Measurements from ENCODE around the gene UTP20.

Gene UTP20

DNA sequence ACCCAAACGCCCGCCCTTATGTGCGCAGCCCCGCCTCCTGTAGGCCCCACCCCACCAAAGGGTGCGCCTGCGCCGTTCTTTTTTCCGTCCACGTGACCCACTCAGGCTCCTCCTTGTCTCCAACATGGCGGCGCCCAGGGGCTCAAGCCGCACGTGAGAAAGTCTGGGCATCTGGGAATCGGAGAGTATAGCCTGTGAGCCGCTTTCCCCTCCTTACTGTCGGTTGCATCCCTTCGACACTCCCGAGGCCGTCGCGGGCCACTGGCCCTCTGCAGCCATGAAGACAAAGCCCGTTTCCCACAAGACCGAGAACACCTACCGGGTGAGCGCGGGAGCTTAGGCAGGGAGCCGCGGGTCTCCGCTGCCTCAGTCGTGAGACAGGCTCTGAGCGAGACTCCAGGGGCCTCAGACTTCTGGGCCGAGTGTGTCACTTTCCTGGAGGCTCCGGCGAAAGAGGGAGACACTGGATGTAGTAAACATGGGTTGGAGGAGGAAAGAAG is at the start of gene UTP20:
Gene UTP20, plus strand, starts transcription at position 100 of the 500 bp plus-strand sequence. Its CDS starts 178 bp downstream, at position 278.
- peak; percentile 92 for DNase-seq (ENCODE audit: low spot score)

DNA sequence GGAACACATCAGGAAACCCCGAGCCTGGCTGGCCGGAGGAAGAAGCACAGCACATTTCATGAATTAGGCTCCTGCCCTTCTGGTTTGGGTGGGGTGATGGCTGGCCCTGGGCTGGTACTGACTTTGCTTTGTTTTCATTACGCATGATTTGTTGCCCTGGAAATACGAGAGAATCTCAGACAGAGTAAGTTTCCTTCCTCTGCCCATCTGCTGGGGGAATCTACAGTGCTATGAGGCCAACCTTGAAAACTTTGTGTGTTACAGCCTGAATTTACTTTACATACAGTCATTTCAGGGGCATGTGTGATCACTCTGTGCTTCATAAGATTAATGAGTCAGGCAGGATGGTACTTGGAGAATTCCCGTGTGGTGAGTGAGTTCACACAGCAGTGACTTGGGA is 49.4 kb upstream of the UTP20 start:
- DNase-seq (ENCODE audit: low spot score) = no peak

- no peak for DNase-seq (ENCODE audit: low spot score)
Measured at GRCh38 chr12:101231636-101232035, 48.3 kb upstream of the UTP20 start.

DNA sequence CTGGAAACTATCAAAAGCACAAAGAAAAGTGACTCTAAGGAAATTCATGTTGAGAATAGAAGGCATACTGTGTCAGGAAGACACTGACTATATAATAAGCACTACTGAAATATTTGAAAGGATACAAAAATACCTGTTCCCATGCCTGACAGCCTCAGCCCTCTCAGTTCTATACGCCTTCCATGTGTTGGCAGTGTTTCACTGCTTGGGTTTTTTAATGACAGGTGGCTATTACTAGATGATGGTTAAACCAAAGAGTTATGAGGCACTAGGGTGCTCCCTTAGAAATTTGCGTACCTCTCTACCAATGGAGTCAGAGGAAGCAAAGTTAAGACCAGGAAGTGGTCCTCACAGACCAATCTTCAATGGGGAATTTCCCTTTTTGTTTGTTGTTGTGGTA is 44.2 kb upstream of the UTP20 start:
- no peak for DNase-seq (ENCODE audit: low spot score)

DNA sequence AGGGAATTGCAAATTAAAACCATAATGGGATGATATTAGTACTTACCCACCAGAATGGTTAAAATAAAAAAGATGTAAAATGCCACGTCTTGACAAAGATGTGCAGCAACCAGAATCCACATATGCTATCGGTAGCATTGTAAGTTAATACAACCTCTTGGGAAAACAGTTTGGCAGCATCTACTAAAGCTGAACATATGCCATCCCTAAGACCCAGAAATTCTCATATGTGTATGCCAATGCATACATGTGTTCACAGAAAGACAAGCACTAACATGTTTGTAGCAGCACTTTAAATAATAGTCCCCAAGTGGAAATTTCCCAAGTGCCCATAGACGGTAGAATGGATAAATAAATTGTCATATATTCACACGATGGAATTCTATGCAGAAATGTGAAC is 41.6 kb upstream of the UTP20 start:
- no peak for DNase-seq (ENCODE audit: low spot score)

DNA sequence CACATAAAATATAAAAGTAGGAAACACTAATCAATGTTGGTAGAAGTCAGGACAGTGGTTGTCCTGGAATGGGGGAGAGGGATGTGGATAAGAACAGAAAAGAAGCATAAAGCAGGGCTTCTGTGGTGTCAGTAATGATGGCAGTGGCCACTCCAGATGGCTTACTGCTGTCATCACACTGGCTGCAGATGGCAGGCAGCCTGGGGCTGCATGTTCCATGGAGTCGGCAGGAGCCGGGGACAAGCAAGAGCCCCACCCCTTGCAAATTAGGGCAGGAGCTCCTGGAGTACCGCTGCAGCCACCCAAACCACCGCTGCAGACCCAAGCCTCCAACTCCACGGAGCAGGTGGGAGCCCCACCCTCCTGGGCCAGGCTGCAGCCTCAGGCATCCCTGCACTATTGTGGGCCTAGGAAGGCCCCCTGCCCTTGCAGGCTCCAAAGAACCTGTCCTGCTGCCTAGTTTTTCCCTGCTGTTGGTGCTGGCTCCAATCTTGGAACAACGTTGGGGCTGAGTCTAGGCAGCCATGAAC is 41.0 kb upstream of the UTP20 start:
- DNase-seq (ENCODE audit: low spot score) = no peak

GRCh38 chr12:101243074-101243473 is 36.8 kb upstream of the UTP20 start:
- DNase-seq (ENCODE audit: low spot score) = no peak

DNA sequence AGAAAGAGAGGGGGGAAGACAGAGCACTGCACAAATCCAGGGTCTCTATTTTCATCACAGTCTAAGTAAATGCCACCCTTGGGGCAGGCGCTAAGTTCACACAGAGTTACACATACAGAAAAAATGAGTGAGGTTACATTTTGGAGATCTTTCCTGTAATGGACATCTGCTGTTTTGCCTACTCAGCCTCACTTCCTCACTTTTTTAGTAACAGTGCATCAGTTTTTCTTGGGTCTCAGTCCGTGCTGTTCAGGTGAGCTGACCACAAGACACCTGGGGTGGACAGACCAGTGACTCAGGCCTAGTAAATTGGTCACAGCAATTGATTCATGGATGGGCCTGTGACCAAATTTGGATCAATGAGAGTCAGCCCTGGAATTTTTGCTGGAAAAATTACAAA is 36.3 kb upstream of the UTP20 start:
- no peak for DNase-seq (ENCODE audit: low spot score)

DNA sequence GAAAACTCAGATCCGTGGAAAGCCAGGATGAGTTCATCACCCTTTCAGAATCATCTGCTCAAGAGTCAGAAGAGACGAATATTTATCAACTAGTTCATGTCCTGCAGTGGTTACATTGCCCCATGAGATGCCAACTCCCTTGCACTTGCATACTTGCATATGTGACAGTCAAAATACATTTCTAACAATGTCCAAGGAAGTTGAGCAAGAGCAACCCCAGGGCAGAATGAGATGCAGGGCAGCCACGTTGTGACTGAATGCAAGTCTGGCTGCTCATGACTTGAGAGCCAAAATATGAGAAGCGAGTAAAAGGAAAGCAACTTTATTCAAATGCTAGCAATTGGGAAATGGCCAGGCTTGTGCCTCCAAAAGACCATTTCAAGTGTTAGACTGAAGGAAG is 23.6 kb upstream of the UTP20 start:
- DNase-seq (ENCODE audit: low spot score) = no peak

DNA sequence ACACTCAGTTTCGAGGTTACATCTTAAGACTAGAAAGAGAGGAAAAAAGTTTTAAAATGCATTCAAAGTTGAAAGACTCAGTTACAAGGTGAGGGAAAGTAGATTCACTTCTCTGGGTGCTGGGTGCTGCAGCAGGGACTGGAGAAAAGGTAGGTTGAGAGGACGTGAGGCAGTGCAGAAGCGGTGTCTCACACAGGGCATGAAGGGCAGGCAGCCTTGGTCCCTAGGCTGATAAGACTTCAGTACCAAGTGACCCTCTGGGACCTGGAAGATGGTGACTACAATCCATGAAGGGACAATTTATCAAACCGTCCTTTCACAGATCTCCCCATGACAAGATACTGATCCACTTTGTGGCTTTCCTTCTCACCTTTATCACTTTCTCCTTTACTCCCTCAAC is 22.5 kb upstream of the UTP20 start:
- DNase-seq (ENCODE audit: low spot score) = no peak

GRCh38 chr12:101267111-101267510 is 12.8 kb upstream of the UTP20 start:
- DNase-seq (ENCODE audit: low spot score) = no peak

GRCh38 chr12:101276433-101276832 is 3.5 kb upstream of the UTP20 start:
- no peak for DNase-seq (ENCODE audit: low spot score)

GRCh38 chr12:101277443-101277842 is 2.5 kb upstream of the UTP20 start:
- no peak for DNase-seq (ENCODE audit: low spot score)

DNA sequence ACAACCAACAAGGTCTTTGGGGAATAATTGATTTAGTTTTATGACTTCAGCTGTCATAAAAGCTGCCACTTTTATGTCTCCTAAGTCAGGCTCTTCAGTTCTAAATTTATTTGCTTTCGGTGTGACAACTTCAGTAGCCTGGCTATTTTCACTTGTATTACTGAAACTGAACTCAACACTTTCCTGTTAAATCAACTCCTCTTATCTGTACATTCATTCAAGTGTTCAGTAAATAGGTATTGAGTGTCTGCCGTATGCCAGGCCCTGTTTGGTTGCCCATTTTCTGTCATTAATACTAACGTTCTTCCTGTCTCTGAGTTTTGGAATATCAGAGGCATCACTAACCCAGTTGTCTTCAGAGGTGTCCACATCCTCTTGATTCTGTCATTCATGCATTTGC is 7.5 kb downstream of the UTP20 start:
- DNase-seq (ENCODE audit: low spot score) = no peak

DNA sequence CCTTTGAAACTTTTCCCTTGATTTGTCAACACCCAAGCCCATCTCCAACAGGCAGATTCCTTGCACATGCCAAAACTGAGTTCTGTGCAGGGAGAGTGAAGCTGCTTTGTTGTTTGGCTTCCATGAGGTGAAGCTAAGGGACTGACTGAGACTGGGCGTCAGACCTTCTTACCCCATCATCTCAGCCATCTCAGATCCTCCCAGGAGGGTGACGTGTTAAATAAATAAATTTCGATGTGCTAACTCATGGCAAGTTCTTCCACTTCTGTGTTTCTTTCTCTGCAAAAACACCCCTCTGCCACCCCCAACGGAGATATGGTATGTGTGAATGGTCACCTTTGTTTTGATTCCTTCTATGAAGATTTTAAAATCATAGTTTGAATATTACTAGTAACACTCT is 17.8 kb downstream of the UTP20 start:
- no peak for DNase-seq (ENCODE audit: low spot score)

DNA sequence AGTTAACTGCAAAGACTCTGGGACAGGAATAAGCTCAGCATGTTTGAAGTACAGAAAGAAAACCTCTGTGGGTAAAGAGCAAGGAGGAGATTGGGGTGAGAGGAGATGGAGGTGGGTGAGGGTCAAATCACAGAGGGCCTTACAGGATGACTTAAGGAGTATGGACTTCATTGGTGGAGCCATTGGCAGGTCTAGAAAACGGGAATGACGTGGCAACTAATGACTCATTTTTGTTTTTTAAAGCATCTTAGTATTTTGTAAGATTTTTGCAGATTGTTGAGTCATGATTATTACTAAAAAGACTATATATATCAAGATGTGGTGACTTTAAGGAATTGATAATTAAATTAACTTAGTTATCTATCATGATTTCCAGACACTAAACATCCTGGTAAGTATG is 18.5 kb downstream of the UTP20 start:
- no peak for DNase-seq (ENCODE audit: low spot score)

GRCh38 chr12:101299346-101299745 is 19.4 kb downstream of the UTP20 start:
- no peak for DNase-seq (ENCODE audit: low spot score)

- DNase-seq (ENCODE audit: low spot score) = no peak
Measured at GRCh38 chr12:101299931-101300330, 20.0 kb downstream of the UTP20 start.

GRCh38 chr12:101302741-101303140 is 22.8 kb downstream of the UTP20 start:
- DNase-seq (ENCODE audit: low spot score) = no peak

- DNase-seq (ENCODE audit: low spot score) = no peak
Measured at GRCh38 chr12:101305226-101305779, 25.4 kb downstream of the UTP20 start.

GRCh38 chr12:101305794-101306193 is 25.9 kb downstream of the UTP20 start:
- no peak for DNase-seq (ENCODE audit: low spot score)

DNA sequence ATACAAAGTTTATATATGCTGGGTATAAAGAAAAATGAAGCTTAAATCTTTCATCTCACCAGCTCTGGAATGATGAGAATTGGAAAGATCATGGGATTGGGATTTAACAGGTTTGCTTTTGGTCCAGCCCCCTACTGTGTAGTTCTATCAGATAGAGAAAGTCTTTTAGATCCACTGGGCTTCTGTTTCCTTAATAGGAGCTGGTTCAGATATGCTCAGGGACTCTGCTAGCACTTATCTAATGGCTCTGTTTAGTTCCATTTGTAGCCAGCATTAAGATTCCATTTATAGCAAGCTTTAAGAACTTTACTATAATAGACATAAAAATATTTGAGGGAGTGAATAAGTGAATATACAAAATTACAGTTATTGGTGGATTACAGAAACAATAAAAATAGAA is 42.6 kb downstream of the UTP20 start:
- no peak for DNase-seq (ENCODE audit: low spot score)

DNA sequence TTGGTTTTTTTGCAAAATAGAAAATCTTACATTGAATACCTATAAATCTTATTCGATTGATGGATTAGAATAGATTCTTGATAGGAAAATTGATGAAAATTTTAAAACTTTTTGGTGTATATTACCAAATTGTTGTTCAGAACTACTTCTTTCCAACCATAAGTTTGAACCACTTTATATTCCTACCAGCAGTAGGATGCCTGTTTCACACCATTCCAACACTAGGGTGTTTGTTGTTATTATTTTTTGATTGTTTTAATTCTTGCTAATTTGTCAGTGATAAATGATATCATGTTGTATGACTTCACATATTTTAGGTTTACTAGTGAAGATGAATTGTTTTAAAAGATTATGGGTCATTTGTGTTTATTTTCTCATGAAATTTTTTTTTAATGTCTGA is 43.4 kb downstream of the UTP20 start:
- no peak for DNase-seq (ENCODE audit: low spot score)

DNA sequence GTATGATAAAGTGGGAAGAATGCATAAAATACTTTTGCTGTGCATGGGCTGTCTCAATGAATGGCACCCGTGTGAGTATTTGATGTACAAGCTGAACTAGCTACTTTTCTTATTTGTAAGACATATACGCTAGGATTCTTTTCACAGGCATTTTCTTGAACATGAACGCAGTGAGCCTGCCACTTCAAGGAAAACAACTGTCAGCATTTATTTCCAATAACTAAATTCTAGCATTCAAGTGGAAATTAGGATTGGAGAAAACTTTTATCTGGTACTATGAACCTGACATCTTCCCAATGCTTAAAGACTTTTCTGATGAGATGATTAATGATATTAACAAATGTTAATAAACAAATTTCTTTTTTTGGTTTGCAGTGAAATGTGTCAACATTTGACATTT is 45.7 kb downstream of the UTP20 start:
- no peak for DNase-seq (ENCODE audit: low spot score)

All from hematopoietic multipotent progenitor cell treated with erythropoietin and hydrocortisone succinate and interleukin-3 and kit ligand, for 15 days (in vitro differentiated cells).